Left kidney (tissue), 8 donors: ENCODE measurements around the gene MKRN2OS. TPM values are rescaled to one million over a fixed set of nuclear protein-coding genes. Genes with fewer than 3 reads are reported as not detected.

Experiments used
- DNase-seq: peaks from one replicate; pipeline ENCODE4 v3.0.0-alpha.2; 2013
- long read RNA-seq, 8 donors: transcript quantifications; one replicate each; lab custom pipeline, GENCODE V29; 2026
- polyA plus RNA-seq: library from polyadenylated mRNA; unstranded; fragments of 120-200 nt; gene quantifications from one replicate; pipeline ENCODE4 v1.2.1, GENCODE V29; 2013; ENCODE audit not compliant: insufficient read length

MKRN2OS gene, protein sequence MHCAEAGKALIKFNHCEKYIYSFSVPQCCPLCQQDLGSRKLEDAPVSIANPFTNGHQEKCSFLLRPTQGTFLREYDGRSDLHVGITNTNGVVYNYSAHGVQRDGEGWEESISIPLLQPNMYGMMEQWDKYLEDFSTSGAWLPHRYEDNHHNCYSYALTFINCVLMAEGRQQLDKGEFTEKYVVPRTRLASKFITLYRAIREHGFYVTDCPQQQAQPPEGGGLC
- 2.6 TPM for polyA plus RNA-seq
- long read RNA-seq, donor 1, partial matches to known transcripts = 43 of 60 reads
- long read RNA-seq, donor 1, other reads (novel, unspliced or antisense) = 17 of 60 reads
- long read RNA-seq, donor 2, partial matches to known transcripts = 20 of 20 reads
- long read RNA-seq, donor 2, other reads (novel, unspliced or antisense) = 0 of 20 reads
- long read RNA-seq, donor 3, partial matches to known transcripts = 0 of 13 reads
- long read RNA-seq, donor 3, other reads (novel, unspliced or antisense) = 13 of 13 reads
- long read RNA-seq, donor 4 = 0 reads
- long read RNA-seq, donor 5 = 0 reads
- long read RNA-seq, donor 6 = 0 reads
- long read RNA-seq, donor 7 = 0 reads
- long read RNA-seq, donor 8 = 0 reads

DNA sequence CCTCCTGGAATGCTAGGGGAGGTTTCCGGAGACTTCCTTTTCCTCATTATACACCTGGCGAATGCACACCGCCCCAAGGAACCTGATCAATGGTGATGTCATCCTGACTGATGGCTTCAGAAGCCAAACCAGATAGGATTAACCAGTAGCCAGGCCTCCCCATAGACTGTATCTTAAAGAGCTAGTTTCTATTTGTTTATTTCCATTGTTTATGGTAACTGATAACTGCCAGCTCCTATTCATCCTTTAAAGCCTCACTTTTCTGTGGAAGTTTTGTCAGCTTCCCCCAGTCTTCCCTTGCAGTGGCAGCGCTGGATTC, at the start of gene MKRN2OS:
Gene MKRN2OS (minus strand): TSS at position 27 of the 319 bp plus-strand sequence. CDS start 35 bp downstream, outside the sequence.
- peak; percentile 60 for DNase-seq

DNA sequence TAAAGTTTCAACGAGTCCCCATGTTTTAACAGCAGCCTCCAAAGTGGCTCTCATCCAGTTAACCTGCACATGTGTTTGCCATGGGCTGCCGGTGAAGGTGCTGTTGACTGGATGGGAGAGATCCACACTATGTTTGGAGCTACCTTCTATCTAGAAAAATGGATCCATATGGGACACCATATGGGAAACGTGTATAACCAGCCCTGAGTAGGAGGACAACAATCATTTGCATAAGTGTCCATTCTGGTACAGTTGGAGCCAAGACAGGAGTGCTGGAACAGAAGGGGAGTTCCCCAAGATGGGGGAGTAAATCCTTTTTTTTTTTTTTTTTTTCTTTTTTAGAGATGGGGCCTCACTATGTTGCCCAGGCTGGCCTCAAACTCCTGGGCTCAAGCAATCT, 48.2 kb upstream of the MKRN2OS start:
- no peak for DNase-seq

DNA sequence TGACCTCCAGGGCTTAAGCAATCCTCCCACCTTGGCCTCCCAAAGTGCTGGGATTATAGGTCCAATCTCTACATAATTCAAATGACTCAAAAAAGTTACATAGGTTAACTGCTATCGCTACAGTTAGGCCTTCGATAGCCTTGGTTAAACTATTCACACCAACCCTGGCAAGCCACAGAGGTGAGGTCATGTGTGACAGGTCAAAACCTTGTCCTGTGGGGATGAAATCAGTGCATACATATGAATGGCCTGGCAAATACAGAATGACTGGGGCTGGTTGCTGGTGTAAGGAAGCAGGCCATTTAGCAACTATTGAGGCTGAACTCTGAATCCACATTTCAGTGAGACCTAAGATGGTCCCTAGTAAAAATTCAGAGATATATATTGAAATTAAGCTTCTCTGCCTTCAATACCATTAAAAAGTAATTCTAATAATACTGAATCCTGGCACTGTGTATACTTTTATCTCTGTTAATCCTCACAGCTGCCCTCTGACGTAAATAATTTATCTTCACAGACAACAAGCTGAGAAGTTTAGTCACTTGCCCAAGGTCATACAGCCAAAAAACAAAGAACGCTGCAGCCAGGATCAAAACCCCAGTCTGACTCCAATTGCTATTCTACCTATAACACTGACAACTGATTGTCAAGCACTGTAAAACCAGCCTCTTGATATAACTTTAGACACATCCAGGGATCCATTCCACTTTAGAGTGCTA, 46.9 kb upstream of the MKRN2OS start:
- no peak for DNase-seq

DNA sequence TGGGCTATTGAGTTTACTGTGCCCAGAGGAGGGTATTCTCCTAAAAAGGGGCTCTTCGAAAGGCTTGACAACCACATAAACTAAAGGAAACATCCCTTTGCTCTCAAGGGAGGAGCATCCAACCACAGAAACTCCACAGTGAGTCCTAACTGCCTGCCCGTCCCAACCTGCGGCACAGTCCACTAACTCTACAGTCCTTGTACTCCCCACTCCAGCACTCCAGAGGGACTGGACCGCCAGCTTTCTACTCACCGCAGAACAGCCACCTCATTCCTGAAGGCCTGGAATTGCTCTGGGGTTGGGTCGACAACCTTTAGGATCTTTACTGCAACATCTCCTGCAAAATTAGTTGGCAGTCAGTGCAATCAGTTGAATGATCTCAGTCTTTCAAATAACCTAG, 46.2 kb upstream of the MKRN2OS start:
- DNase-seq = no peak

DNA sequence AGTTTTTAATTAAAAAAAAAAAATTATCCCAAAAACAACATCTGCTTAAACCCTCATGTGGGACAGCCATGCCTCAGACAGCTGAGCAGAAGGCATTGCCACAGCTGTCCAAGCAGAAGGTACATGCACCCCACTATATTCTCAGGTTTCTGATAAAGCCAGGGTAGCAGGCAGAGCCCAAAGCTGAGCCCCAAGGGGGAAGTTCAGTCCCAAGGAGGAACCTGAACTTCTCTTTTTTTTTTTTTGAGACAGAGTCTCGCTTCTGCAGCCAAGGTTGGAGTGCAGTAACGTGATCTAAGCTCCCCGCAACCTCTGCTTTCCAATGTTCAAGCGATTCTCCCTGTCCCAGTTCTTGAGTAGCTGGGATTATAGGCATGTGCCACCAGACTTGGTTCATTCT, 44.8 kb upstream of the MKRN2OS start:
- no peak for DNase-seq

DNA sequence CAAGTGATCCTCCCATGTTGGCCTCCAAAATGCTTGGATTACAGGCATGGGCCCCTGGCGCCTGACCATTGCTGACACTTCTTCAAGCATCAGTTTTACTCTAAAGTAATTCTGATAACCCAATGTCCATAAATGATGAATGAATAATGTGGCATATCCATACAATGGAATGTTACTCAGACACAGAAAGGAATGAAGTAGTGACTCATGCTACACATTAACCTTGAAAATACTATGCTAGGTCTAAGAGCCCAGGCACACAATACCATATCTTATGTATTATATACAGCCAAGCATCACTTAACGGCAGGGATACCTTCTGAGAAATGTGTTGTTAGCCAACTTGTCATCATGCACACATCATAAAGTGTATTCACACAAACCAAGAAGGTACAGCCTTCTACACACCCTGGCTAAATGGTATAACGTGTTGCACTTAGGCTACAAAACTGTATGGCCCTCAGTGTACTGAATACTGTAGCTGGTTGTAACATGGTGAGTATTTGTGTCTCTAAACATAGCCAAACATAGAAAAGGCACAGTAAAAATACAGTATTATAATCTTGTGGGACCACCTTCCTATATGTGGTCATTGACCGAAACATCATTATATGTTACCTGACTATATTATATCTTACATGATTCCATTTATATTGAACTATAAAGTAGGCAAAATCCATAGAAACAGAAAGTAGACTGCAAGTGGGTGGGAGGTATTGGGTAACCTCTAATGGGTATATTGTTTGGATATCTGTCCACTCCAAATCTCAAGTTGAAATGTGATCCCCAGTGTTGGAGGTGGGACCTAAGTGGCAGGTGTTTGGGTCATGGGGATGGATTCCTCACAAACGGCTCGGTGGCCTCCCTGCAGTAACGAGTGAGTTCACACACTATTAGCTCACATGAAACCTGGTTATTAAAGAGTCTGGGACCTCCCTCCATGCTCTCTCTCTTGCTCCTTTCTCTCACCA, 43.0 kb upstream of the MKRN2OS start:
- DNase-seq = no peak

DNA sequence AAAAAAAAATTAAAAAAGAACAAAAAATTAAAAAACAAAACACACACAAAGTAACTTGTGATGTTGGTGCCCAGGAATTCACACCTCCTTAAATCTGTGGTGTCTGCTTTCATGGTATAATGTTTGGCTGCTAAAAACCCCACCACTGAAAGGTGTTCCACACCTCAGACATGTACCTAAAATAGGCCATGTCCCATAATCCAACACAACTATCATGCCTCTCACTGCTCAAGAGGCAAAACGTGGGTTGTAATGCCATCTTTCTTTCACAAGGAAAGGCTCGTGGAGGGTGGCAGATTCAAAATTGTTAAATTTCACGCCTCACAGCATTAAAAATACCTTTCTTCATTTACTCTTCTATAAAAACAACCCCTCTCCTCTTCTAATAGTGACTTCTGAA, 41.1 kb upstream of the MKRN2OS start:
- DNase-seq = no peak

DNA sequence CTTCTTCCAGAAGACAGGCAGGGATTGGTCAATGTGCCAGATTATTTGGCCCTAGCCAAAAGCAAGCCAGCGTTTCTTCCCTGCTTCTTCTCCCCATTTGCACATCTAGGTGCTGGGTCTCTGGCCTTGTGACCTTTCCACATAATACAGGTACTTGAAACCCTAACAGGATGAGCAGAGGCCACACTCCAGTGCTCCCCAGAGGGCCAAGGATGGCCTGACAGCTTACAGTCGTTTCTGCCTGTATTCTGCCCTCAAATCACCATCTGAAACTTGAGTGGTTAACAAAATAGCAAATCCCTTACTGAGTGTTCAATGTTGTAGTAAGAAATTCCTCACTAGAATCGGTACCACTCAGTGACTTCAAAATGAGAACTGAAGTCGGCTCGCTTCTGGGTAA, 40.7 kb upstream of the MKRN2OS start:
- no peak for DNase-seq

DNA sequence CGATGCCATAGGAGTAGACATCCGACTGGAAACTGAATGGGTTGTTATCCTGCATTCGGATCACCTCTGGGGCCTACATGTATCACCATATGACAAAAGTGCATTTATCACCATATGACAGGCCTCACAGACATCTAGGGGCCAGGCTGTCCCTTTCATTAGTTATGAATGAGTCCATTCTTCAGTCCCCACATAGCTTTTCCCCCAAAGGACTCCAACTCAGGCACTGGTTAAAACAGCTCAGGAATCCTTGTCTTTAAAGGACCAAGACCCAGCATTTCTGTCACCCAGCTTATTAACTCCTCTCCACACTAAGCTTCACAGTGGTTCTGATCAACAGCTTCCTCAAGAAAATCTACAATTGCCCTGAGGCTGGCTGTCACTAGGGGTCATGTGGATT, 39.9 kb upstream of the MKRN2OS start:
- no peak for DNase-seq

DNA sequence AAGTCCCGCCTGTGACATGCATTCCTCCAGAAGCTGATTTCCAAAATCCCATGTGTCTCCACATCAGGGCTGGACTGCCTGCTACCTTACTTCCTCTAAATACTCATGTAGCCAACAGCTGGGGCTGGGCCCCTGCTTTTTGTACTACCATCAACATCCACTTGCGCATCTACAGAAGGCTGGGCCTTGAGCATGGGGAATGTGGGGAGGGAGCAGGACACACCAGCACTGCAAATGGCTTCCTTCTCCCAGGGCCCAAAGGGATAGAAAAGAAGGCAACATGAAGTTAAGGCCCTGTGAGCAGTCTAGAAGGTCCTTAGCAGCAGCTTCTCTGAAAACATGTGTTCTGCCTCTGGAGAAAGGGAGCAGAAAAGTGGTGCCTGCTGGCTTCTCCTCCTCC, 38.8 kb upstream of the MKRN2OS start:
- no peak for DNase-seq

DNA sequence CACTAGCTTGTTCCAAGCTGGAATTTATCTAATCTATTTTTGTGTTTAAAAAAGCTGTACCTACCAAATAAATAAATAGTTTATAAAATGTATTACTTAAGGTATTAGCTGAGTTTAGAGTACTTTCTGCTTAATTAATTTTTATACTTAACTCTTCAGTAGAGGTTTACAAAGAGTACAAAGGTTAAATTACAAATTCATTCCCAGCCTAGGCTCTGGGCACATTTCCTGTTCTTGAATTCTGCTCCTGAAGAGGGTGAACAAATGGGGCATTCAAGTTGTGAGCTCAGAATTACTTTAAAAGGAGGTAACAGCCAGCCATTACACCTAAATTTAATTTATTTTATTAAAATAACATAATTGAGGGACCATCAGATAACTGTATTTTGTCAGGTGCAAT, 38.0 kb upstream of the MKRN2OS start:
- DNase-seq = no peak

DNA sequence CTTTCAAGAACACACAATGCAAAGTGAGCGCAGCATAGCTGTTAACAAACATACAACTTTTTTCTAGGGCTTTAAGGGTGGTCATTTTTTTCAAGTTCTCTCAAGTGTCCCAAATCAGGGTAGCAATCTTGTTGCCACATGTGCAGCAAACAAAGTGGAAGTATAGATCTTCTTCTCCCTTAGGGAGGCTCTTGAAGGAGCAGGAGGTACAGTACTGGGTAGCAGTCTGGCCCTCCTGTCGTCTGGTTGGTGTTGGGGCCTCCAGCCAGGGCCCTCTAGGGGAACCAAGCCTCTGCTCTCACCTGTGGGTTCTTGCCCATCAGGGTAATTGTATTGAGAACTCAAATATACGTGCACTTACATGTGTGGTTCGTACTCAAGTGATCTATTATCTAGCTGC, 37.4 kb upstream of the MKRN2OS start:
- DNase-seq = no peak

DNA sequence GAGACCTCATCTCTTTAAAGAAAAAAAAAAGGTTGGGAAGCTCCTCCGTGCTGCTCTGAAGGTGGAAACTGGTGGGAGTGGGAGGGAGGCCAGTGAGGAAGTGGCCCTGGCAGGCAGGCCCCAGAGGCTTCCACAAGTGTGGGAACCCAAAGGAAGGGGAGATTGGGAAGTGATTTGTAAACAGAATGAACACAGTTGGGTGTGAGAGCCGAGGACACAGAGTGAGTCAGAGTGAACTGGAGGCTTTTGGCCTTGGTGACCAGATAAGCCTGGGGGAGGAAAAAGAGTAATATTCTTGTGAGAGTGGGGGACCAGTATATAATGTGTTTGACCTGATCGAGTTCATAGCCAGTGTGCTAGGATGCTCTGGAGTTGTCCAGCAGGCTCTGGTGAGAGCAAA, 34.6 kb upstream of the MKRN2OS start:
- no peak for DNase-seq

DNA sequence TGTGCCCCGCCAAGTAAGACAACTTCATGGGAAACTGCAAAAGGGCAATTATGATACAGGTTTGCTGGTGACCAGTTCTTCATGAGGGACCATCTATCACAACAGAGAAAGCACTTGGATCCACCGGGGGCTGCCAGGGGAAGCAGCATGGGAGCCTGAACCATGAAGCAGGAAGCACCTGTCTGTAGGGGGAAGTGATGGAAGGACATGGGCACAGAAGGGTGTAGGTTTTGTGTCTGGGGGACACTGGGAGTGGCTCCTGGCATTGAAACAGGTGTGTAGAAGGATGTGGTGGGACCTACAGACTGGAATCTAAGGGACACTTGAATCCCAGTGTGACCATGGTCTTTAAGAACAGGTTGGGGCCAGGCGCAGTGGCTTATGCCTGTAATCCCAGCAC, 34.2 kb upstream of the MKRN2OS start:
- DNase-seq = no peak

DNA sequence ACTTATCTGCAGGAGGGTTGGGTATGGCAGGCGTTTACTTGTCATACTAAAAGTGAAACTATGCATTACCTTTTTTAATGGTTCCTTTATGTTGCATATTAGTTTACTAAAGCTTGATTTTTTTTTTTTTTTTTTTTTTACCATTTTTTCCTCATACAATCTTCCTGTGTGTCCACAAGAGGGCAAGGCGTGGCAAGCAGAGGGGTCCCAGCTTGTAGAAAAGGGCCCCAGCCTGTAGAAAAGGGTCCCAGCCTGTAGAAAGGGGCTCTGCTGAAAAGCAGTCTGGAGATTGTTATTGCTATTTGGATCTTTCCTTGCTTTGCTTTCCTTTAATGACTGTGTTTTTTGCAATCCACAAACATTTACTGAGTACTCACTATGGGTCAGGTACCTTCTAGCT, 33.4 kb upstream of the MKRN2OS start:
- no peak for DNase-seq

DNA sequence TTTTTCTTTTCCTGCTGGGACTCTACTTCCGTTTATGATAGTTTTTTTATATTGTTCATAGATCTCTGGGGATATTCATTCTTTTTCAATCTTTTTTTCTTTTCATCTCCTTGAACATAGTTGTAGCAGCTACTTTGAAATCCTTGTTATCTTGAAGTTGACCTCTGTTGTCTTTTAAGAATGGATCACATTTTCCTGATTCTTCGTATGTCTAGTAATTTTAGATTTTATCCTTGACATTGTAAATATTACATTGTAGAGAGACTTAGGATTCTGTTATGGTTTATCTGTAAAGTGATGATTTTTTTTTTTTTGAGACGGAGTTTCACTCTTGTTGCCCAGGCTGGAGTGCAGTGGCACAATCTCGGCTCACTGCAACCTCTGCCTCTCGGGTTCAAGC, 32.1 kb upstream of the MKRN2OS start:
- no peak for DNase-seq

DNA sequence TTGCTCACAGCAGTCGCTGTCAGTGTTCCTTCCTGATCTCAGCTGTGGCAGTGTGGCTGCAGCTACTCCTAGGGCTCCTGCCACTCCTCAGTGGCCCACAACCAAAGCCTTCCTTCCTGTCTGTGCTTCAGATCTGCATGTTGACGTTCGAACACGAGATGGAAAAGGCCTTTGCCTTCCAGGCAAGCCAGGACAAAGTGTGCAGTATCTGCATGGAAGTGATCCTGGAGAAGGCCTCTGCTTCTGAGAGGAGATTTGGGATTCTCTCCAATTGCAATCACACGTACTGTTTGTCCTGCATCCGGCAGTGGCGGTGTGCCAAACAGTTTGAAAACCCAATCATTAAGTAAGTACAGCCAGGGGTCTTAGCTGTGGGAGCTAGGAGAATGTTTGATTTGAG, 29.4 kb upstream of the MKRN2OS start:
- no peak for DNase-seq

DNA sequence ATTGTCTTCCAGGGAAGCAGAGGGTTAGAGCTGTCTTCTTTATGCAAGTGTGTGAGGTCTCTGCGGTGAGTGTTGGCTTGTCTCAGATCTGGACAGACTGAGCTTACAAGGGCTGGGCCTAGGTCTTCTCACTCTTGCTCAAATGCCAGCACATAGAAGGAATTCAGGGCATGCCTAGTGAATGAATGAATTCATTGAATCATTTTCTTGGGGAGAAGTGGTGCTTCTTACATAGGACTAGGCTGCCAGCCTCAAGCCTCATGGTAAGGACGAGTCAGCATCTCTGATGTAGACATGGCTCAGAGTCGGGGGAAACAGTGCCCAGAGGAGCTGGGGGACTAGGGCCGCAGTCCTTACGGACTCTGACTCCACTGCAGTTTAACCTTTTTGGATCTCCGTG, 28.8 kb upstream of the MKRN2OS start:
- no peak for DNase-seq

DNA sequence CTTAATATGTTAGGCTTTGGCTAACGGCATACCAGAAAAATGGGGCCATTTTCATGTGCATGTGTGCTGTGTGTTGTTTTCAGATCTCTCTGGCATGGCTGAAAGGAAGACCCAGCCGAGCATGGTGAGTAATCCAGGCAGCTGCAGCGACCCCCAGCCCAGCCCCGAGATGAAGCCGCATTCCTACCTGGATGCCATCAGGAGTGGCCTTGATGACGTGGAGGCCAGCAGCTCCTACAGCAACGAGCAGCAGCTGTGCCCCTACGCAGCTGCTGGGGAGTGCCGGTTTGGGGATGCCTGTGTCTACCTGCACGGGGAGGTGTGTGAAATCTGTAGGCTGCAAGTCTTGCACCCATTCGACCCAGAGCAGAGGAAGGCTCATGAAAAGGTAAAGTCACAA, 26.7 kb upstream of the MKRN2OS start:
- DNase-seq = no peak

DNA sequence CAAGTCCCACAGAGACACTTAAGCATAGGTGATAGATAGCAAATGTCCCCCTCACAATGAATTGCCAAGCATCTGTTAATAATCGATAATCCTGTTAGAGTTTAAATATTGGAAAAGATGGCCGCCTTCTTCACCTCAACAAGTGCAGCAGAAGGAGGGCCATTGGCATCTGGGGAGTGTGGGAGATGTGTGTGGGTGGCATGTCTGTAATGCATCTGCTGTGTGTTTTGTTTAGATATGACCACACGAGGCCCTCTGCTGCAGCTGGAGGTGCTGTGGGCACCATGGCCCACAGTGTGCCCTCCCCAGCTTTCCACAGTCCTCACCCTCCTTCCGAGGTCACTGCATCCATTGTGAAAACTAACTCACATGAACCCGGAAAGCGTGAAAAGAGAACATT, 24.5 kb upstream of the MKRN2OS start:
- DNase-seq = no peak

DNA sequence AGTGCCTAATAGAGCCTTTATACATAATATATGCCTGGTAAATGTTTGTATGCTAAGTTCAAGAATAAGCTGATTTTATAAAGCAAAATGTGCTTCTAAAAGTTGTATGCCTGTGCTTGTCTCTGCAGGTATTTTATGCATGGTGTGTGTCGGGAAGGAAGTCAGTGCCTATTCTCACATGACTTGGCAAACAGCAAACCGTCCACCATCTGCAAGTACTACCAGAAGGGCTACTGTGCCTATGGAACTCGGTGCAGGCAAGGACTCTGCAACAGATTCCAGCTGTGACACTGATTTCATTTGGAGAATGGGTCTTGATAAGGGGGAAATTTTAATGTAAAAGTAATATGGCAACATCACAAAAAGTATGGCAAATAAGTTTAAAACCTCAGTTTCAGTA, 23.4 kb upstream of the MKRN2OS start:
- DNase-seq = no peak

DNA sequence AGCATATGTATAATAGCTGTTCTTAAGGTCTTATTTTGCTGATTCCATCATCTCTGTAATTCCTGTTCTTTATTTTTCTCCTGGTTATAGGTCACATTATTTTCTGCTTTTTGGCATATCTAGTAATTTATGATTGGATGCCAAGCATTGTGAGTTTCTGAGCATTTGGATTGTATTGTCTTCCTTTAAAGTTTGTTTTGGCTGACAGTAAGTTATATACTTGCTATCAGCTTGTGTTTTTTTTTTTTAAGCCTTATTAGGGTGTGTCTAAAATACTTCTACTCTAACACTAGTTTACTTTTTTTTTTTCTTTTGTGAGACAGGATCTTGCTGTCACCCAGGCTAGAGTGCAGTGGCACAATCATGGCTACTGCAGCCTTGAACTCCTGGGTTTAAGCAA, 21.7 kb upstream of the MKRN2OS start:
- no peak for DNase-seq
